Endothelial cell of umbilical vein (primary cell): Measurements from ENCODE around the gene C1QL2. TPM values are rescaled to one million over a fixed set of nuclear protein-coding genes. Genes with fewer than 3 reads are reported as not detected.

Experiments used
- BruUV-seq: library from RNA; stranded (reverse); fragments of 400-500 nt; replicated peaks from 2 replicates; lab custom pipeline; 2021; lab: Mats Ljungman, UMichigan
- CTCF ChIA-PET: fragments of 300-600, 350-600 bp; sonication (Branson Sonifier 250); formaldehyde crosslinking; loops from one replicate; lab custom pipeline; 2021; ENCODE audit warnings: antibody characterized with exemption, inconsistent platforms; lab: Charles Lee
- POLR2A ChIA-PET: fragments of 300-600, 350-600 bp; sonication (Branson Sonifier 250); formaldehyde crosslinking; loops from one replicate; lab custom pipeline; 2021; ENCODE audit warnings: antibody characterized with exemption, inconsistent platforms; lab: Charles Lee
- DNase-seq: peaks from one replicate; pipeline ENCODE4 v3.0.0-alpha.2; 2011; ENCODE audit warnings: low read depth, low spot score
- FAIRE-seq: peaks from 2 replicates; lab custom pipeline; 2011; peaks lifted over from hg19 to GRCh38; lab: Jason Lieb, UNC
- H2AFZ ChIP-seq: 2 replicates; pipeline ENCODE4 v1.6.0; 2012; ENCODE audit warnings: low read depth, low read length, control low read depth, inconsistent platforms
- H3K27ac ChIP-seq: 2 replicates; pipeline ENCODE4 v1.5.1; 2011; ENCODE audit warnings: low read depth, mild to moderate bottlenecking, control low read depth, low read length, moderate library complexity; ENCODE audit not compliant: insufficient read depth
- H3K27me3 ChIP-seq, 2 experiments: 2 replicates each; pipeline versions ENCODE4 v1.6.0 to v1.6.1; 2011; ENCODE audit warnings: low read length in 2 of 2, mixed read lengths in 1 of 2; ENCODE audit not compliant: control insufficient read depth in 2 of 2, insufficient read depth in 2 of 2
- H3K36me3 ChIP-seq, 2 experiments: 2 replicates in 1 of 2; 3 replicates in 1 of 2; pipeline ENCODE4 v1.5.1; 2011; ENCODE audit warnings: low read length in 2 of 2, mild to moderate bottlenecking in 1 of 2, moderate library complexity in 1 of 2; ENCODE audit not compliant: control insufficient read depth in 2 of 2, insufficient read depth in 2 of 2; ENCODE audit errors: extremely low read depth in 1 of 2
- H3K4me1 ChIP-seq: 3 replicates; pipeline ENCODE4 v1.5.1; 2011; ENCODE audit warnings: mild to moderate bottlenecking, low read length; ENCODE audit not compliant: control insufficient read depth, insufficient read depth; ENCODE audit errors: extremely low read depth
- H3K4me2 ChIP-seq: 2 replicates; pipeline ENCODE4 v1.6.1; 2011; ENCODE audit warnings: low read length, control low read depth, mixed read lengths; ENCODE audit not compliant: insufficient read depth
- H3K4me3 ChIP-seq, 3 experiments: fragments of 200-600 bp in 1 of 3; sonication (generic), shearing (Covaris generic) in 1 of 3; replicated peaks in 1 of 3; 2 replicates each; pipeline ENCODE4 v1.5.1; 2011 to 2016; ENCODE audit warnings: control low read depth in 3 of 3, low read length in 3 of 3, mild to moderate bottlenecking in 2 of 3, inconsistent platforms in 1 of 3, low read depth in 1 of 3, moderate library complexity in 1 of 3; ENCODE audit not compliant: insufficient read depth in 1 of 3
- H3K79me2 ChIP-seq: 2 replicates; pipeline ENCODE4 v1.6.0; 2012; ENCODE audit warnings: low read length, inconsistent platforms; ENCODE audit not compliant: control insufficient read depth, insufficient read depth
- H3K9ac ChIP-seq: replicated peaks from 2 replicates; pipeline ENCODE3; 2011; ENCODE audit warnings: low read length, control low read depth; ENCODE audit not compliant: insufficient read depth; ENCODE audit errors: extremely low read depth
- H3K9me1 ChIP-seq: replicated peaks from 3 replicates; pipeline ENCODE4 v1.6.0; 2011; ENCODE audit warnings: mild to moderate bottlenecking, low read length; ENCODE audit not compliant: control insufficient read depth, insufficient read depth; ENCODE audit errors: extremely low read depth
- H3K9me3 ChIP-seq: replicated peaks from 2 replicates; pipeline ENCODE4 v1.5.1; 2012; ENCODE audit warnings: low read length, inconsistent platforms; ENCODE audit not compliant: control insufficient read depth, insufficient read depth
- H4K20me1 ChIP-seq: replicated peaks from 2 replicates; pipeline ENCODE3; 2011; ENCODE audit warnings: mild to moderate bottlenecking, low read length; ENCODE audit not compliant: control insufficient read depth, insufficient read depth; ENCODE audit errors: extremely low read depth
- CTCF ChIP-seq, 2 donors: IDR thresholded peaks; 1 replicate in 1 of 2; 2 replicates in 1 of 2; pipeline ENCODE4 v1.5.1; 2011; ENCODE audit warnings: low read length in 2 of 2, mild to moderate bottlenecking in 2 of 2, moderate library complexity in 2 of 2, control low read depth in 1 of 2, inconsistent platforms in 1 of 2, low read depth in 1 of 2; ENCODE audit not compliant: insufficient read depth in 1 of 2; ENCODE audit errors: extremely low read depth in 1 of 2
- EZH2 ChIP-seq: IDR thresholded peaks from 2 replicates; pipeline ENCODE4 v1.6.1; 2012; ENCODE audit warnings: borderline replicate concordance, low read depth, mild to moderate bottlenecking, moderate library complexity, low read length, inconsistent platforms; ENCODE audit not compliant: severe bottlenecking
- FOS ChIP-seq: IDR thresholded peaks from 2 replicates; pipeline ENCODE4 v1.6.1; 2011; ENCODE audit warnings: mild to moderate bottlenecking, low read length, moderate library complexity, borderline replicate concordance; ENCODE audit not compliant: insufficient read depth
- GATA2 ChIP-seq: IDR thresholded peaks from 2 replicates; pipeline ENCODE4 v1.7.0; 2011; ENCODE audit warnings: low read depth, mild to moderate bottlenecking, moderate library complexity, mixed read lengths, low read length; ENCODE audit not compliant: insufficient read length, insufficient read depth
- JUN ChIP-seq: IDR thresholded peaks from 2 replicates; pipeline ENCODE4 v1.6.1; 2011; ENCODE audit warnings: borderline replicate concordance, low read depth; ENCODE audit not compliant: insufficient read length, insufficient read depth
- MYC ChIP-seq: IDR thresholded peaks from one replicate; pipeline ENCODE4 v1.6.1; 2011; ENCODE audit warnings: mild to moderate bottlenecking, low read depth, low read length
- POLR2A ChIP-seq: IDR thresholded peaks from 2 replicates; pipeline ENCODE4 v1.6.1; 2012; ENCODE audit warnings: low read depth, mild to moderate bottlenecking, control low read depth, low read length
- POLR2AphosphoS5 ChIP-seq: IDR thresholded peaks from 2 replicates; pipeline ENCODE4 v1.6.1; 2012; ENCODE audit warnings: low read depth, mild to moderate bottlenecking, control low read depth, low read length, moderate library complexity; ENCODE audit not compliant: insufficient read depth
- dilution Hi-C: fragments of 300-500 bp; cut with MboI; formaldehyde crosslinking; loops from one replicate; pipeline ENCODE4 v1.15.0; 2019; ENCODE audit warnings: low sequenced_read_pairs; ENCODE audit not compliant: extremely low pct_ligation_motif_present
- intact Hi-C: fragments of 100-400 bp; cut with micrococcal nuclease; formaldehyde crosslinking; loops from one replicate; pipeline ENCODE4 v1.10.0; 2022
- polyA plus RNA-seq, 4 experiments: library from polyadenylated mRNA; depleted of rRNA in 3 of 4; stranded (reverse) in 3 of 4; unstranded in 1 of 4; fragments of >200 nt; gene quantifications; 2 replicates each; pipeline versions ENCODE4 v1.2.1 to v1.2.3, GENCODE V29; 2011 to 2012; ENCODE audit warnings: missing spikeins in 1 of 4
- total RNA-seq: library from RNA; stranded (reverse); gene quantifications from 2 replicates; pipeline ENCODE4 v1.2.3, GENCODE V29; 2021

C1QL2 gene
- total and polyA plus RNA-seq, 2 donors (not counting 3 experiments of a cell fraction or from before 2014, with no cell fraction given), result not detected

GRCh38 chr2:119197529-119198239 lies 39.1 kb upstream of the C1QL2 start:
- Histone ChIP-seq H3K27me3 (peaks cover 0 to 2% of the 10 kb centered on the region in 2 experiments), H3K9me3 (no peaks in the 10 kb centered on the region), H3K36me3 (no peaks in the 10 kb centered on the region), H3K79me2 (no peaks in the 10 kb centered on the region), H3K27ac (no peak overlapping the region), H4K20me1 (no peaks in the 10 kb centered on the region), H3K9me1 (no peaks in the 10 kb centered on the region), H3K4me1 (peaks cover 4% of the 10 kb centered on the region), H2AFZ (no peak overlapping the region), H3K4me2 (no peak overlapping the region), H3K4me3 (no peak overlapping the region), H3K9ac (no peak overlapping the region)
- no TSS peak for BruUV-seq
- TF ChIP-seq CTCF (IDR thresholded peaks at IDR 0.05; ENCODE audit: extremely low read depth in 1 of 2, insufficient read depth in 1 of 2, low read depth in 1 of 2, low read length in 2 of 2) (no peak), POLR2AphosphoS5 (no peak), MYC (no peak), GATA2 (no peak), FOS (no peak), POLR2A (no peak), EZH2 (no peak), JUN (no peak)
- ChIA-PET CTCF (interaction anchor here (1.2 kb wide), 1 partner anchor 13 kb away, joined by 6 read pairs; no protein-coding TSS in a partner anchor), POLR2A (no interaction called here)
- FAIRE-seq (no peak), DNase-seq (no peak)
- dilution Hi-C loops, result no loop called here
- intact Hi-C loops, result no loop called here
